K562 (cell line): ENCODE data around the gene NPM1. TPM values are rescaled to one million over a fixed set of nuclear protein-coding genes. Genes with fewer than 3 reads are reported as not detected.

ENCODE experiments used
- CBFA2T3 ChIP-seq: fragments of 450-650 bp; IDR thresholded peaks from 2 replicates; pipeline ENCODE4 v1.6.1; 2017
- CBX1 ChIP-seq: sonication (generic); IDR thresholded peaks from 2 replicates; pipeline ENCODE4 v1.6.1; 2016; ENCODE audit warnings: antibody characterized with exemption, low read depth, mild to moderate bottlenecking
- CHD4 ChIP-seq: fragments of 200-600 bp; sonication (generic); IDR thresholded peaks from 3 replicates; pipeline ENCODE4 v1.6.1; 2012; ENCODE audit warnings: low read depth, mild to moderate bottlenecking, mixed read lengths, low read length, inconsistent platforms; ENCODE audit not compliant: insufficient read depth, insufficient replicate concordance, poor library complexity, severe bottlenecking
- HDAC2 ChIP-seq: fragments of 450-650 bp; IDR thresholded peaks from 2 replicates; pipeline ENCODE4 v1.6.1; 2016; ENCODE audit warnings: mild to moderate bottlenecking
- HNRNPL ChIP-seq: fragments of 200-400 bp; formaldehyde crosslinking; IDR thresholded peaks from 2 replicates; pipeline ENCODE4 v1.6.1; 2017; ENCODE audit warnings: low read depth, mild to moderate bottlenecking, low read length
- SRF ChIP-seq, 2 experiments: fragments of 250-450, 450-650 bp in 1 of 2; sonication (Bioruptor Pico) in 1 of 2; sonication (generic) in 1 of 2; formaldehyde crosslinking; IDR thresholded peaks; 2 replicates each; pipeline versions ENCODE4 v1.5.0 to v1.5.1; 2020 to 2022; ENCODE audit warnings: mild to moderate bottlenecking in 1 of 2, missing genetic modification reagents in 1 of 2
- TOE1 ChIP-seq, 2 experiments: fragments of 450-650 bp in 1 of 2; sonication (generic) in 1 of 2; formaldehyde crosslinking in 1 of 2; IDR thresholded peaks; 2 replicates each; pipeline versions ENCODE4 v1.7.1 to v1.8.0; 2016 to 2022; ENCODE audit warnings: borderline replicate concordance in 2 of 2, mild to moderate bottlenecking in 2 of 2, antibody characterized with exemption in 1 of 2, inconsistent platforms in 1 of 2, low read depth in 1 of 2, missing genetic modification reagents in 1 of 2, moderate library complexity in 1 of 2
- ZNF174 ChIP-seq: fragments of 250-450 bp; sonication (Bioruptor Pico); IDR thresholded peaks from 2 replicates; pipeline ENCODE4 v1.4.0; 2020; ENCODE audit warnings: mild to moderate bottlenecking
- ZNF436 ChIP-seq: fragments of 250-450, 450-650 bp; sonication (Bioruptor Pico); formaldehyde crosslinking; IDR thresholded peaks from 2 replicates; pipeline ENCODE4 v1.7.0; 2020; ENCODE audit warnings: mild to moderate bottlenecking
- polyA plus RNA-seq, 8 experiments: library from polyadenylated mRNA; depleted of rRNA in 4 of 8; stranded (reverse) in 5 of 8; unstranded in 3 of 8; fragments of >200 nt; fragmentation: Nextera tagmentation in 2 of 8; fragmentation: Illumina TruSeq in 1 of 8; extraction: Ambion mirVana in 2 of 8; extraction: Trizol in 1 of 8; gene quantifications; 2 replicates each; pipeline versions ENCODE4 v1.2.1 to v1.2.3, GENCODE V29; 2011 to 2014; ENCODE audit warnings: inconsistent platforms in 1 of 8, missing spikeins in 1 of 8
- total RNA-seq, 7 experiments: library from RNA; depleted of rRNA in 6 of 7; stranded (reverse); fragments of >200 nt in 6 of 7; fragmentation: Illumina TruSeq in 2 of 7; extraction: Trizol in 2 of 7; gene quantifications; 2 replicates each; pipeline versions ENCODE4 v1.2.1 to v1.2.3, GENCODE V29; 2011 to 2021; ENCODE audit warnings: low replicate concordance in 1 of 7
- TF ChIP-seq, protein P1 (sequence below): sonication (generic); formaldehyde crosslinking; IDR thresholded peaks from 2 replicates; pipeline ENCODE4 v1.8.1; 2023; ENCODE audit warnings: missing genetic modification reagents, mild to moderate bottlenecking, borderline replicate concordance
- TF ChIP-seq, protein P2 (sequence below): sonication (generic); formaldehyde crosslinking; IDR thresholded peaks from 2 replicates; pipeline ENCODE4 v1.8.0; 2022; ENCODE audit warnings: mild to moderate bottlenecking, missing genetic modification reagents
- TF ChIP-seq, protein P3 (sequence below): fragments of 450-650 bp; conservative IDR thresholded peaks from 2 replicates; pipeline ENCODE4 v1.6.1; 2016; ENCODE audit warnings: missing genetic modification characterization, low read depth, mild to moderate bottlenecking, missing compliant biosample characterization, moderate library complexity
- TF ChIP-seq, protein P4 (sequence below): sonication (generic); formaldehyde crosslinking; IDR thresholded peaks from 2 replicates; pipeline ENCODE4 v1.8.0; 2022; ENCODE audit warnings: mild to moderate bottlenecking, missing genetic modification reagents, borderline replicate concordance

NPM1 gene
- total and polyA plus RNA-seq, 9 of the 15 experiments (the other 6 are each of a cell fraction or from before 2014, with no cell fraction given) = 2,438 to 6,909 (median 5,639) TPM

DNA sequence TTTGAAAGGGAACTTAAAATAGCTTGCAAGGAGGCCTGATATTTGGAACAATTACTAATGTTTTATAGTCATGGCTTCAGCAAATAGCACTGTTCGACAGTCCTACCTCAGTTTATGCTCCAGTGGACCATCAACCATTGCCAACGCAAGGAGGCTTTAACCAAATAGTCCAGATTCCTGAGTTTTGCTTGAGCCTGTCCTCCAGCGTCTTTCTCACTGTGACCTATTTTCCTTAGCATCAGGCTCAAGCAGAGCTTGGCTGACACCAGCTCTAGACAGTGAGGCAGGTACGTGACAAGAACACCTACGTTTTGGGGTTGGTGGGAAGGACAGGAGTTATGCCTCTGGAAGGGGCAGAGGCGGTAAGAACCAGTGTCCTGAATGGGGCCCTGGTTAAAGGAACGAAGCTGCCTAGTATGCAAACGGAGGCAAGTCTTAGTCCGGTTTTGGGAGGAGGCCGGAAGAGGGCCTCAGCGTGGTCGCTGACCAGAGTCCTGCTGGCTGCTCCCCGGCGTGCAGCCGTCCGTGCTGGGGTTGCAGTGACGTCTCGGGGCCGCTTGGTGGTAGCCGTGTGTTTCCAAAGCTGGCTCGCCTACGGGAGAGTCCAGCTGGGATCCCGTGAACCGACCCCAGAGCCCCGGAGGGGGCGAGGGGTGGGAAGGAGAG is 30.8 kb downstream of the NPM1 start (continued):
- TF ChIP-seq ZNF436 = no peak
- TF ChIP-seq CBX1 = no peak
- TF ChIP-seq, protein P1, sequence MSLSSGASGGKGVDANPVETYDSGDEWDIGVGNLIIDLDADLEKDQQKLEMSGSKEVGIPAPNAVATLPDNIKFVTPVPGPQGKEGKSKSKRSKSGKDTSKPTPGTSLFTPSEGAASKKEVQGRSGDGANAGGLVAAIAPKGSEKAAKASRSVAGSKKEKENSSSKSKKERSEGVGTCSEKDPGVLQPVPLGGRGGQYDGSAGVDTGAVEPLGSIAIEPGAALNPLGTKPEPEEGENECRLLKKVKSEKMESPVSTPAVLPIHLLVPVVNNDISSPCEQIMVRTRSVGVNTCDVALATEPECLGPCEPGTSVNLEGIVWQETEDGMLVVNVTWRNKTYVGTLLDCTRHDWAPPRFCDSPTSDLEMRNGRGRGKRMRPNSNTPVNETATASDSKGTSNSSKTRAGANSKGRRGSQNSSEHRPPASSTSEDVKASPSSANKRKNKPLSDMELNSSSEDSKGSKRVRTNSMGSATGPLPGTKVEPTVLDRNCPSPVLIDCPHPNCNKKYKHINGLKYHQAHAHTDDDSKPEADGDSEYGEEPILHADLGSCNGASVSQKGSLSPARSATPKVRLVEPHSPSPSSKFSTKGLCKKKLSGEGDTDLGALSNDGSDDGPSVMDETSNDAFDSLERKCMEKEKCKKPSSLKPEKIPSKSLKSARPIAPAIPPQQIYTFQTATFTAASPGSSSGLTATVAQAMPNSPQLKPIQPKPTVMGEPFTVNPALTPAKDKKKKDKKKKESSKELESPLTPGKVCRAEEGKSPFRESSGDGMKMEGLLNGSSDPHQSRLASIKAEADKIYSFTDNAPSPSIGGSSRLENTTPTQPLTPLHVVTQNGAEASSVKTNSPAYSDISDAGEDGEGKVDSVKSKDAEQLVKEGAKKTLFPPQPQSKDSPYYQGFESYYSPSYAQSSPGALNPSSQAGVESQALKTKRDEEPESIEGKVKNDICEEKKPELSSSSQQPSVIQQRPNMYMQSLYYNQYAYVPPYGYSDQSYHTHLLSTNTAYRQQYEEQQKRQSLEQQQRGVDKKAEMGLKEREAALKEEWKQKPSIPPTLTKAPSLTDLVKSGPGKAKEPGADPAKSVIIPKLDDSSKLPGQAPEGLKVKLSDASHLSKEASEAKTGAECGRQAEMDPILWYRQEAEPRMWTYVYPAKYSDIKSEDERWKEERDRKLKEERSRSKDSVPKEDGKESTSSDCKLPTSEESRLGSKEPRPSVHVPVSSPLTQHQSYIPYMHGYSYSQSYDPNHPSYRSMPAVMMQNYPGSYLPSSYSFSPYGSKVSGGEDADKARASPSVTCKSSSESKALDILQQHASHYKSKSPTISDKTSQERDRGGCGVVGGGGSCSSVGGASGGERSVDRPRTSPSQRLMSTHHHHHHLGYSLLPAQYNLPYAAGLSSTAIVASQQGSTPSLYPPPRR = 0 out of 2 replicates have a peak, but pooled peaks have one; percentile 36
- TF ChIP-seq, protein P2, sequence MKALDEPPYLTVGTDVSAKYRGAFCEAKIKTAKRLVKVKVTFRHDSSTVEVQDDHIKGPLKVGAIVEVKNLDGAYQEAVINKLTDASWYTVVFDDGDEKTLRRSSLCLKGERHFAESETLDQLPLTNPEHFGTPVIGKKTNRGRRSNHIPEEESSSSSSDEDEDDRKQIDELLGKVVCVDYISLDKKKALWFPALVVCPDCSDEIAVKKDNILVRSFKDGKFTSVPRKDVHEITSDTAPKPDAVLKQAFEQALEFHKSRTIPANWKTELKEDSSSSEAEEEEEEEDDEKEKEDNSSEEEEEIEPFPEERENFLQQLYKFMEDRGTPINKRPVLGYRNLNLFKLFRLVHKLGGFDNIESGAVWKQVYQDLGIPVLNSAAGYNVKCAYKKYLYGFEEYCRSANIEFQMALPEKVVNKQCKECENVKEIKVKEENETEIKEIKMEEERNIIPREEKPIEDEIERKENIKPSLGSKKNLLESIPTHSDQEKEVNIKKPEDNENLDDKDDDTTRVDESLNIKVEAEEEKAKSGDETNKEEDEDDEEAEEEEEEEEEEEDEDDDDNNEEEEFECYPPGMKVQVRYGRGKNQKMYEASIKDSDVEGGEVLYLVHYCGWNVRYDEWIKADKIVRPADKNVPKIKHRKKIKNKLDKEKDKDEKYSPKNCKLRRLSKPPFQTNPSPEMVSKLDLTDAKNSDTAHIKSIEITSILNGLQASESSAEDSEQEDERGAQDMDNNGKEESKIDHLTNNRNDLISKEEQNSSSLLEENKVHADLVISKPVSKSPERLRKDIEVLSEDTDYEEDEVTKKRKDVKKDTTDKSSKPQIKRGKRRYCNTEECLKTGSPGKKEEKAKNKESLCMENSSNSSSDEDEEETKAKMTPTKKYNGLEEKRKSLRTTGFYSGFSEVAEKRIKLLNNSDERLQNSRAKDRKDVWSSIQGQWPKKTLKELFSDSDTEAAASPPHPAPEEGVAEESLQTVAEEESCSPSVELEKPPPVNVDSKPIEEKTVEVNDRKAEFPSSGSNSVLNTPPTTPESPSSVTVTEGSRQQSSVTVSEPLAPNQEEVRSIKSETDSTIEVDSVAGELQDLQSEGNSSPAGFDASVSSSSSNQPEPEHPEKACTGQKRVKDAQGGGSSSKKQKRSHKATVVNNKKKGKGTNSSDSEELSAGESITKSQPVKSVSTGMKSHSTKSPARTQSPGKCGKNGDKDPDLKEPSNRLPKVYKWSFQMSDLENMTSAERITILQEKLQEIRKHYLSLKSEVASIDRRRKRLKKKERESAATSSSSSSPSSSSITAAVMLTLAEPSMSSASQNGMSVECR (CRISPR knock-in tag) = peak; percentile 55; the same call in 1 of the 2 replicates
- no peak for TF ChIP-seq CHD4
- TF ChIP-seq, protein P3, sequence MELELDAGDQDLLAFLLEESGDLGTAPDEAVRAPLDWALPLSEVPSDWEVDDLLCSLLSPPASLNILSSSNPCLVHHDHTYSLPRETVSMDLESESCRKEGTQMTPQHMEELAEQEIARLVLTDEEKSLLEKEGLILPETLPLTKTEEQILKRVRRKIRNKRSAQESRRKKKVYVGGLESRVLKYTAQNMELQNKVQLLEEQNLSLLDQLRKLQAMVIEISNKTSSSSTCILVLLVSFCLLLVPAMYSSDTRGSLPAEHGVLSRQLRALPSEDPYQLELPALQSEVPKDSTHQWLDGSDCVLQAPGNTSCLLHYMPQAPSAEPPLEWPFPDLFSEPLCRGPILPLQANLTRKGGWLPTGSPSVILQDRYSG (tag) = no peak
- no peak for TF ChIP-seq ZNF174 (CRISPR knock-in tag)
- TF ChIP-seq TOE1 (IDR thresholded peaks at IDR 0.05; ENCODE audit: borderline replicate concordance) = 0 out of 2 replicates have a peak, but pooled peaks have one; percentile 32
- TF ChIP-seq TOE1 (CRISPR knock-in tag; IDR thresholded peaks at IDR 0.05; ENCODE audit: borderline replicate concordance, low read depth) = 0 out of 2 replicates have a peak, but pooled peaks have one; percentile 62
- TF ChIP-seq SRF (CRISPR knock-in tag; IDR thresholded peaks at IDR 0.05) = peak in 1 of 2 experiments; percentile 58; a peak in 2 of 4 replicates
- TF ChIP-seq CBFA2T3 = no peak
- no peak for TF ChIP-seq HDAC2
- TF ChIP-seq, protein P4, sequence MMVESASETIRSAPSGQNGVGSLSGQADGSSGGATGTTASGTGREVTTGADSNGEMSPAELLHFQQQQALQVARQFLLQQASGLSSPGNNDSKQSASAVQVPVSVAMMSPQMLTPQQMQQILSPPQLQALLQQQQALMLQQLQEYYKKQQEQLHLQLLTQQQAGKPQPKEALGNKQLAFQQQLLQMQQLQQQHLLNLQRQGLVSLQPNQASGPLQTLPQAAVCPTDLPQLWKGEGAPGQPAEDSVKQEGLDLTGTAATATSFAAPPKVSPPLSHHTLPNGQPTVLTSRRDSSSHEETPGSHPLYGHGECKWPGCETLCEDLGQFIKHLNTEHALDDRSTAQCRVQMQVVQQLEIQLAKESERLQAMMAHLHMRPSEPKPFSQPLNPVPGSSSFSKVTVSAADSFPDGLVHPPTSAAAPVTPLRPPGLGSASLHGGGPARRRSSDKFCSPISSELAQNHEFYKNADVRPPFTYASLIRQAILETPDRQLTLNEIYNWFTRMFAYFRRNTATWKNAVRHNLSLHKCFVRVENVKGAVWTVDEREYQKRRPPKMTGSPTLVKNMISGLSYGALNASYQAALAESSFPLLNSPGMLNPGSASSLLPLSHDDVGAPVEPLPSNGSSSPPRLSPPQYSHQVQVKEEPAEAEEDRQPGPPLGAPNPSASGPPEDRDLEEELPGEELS (CRISPR knock-in tag) = no peak
- no peak for TF ChIP-seq HNRNPL
